ENCODE results near the gene DNAJC5G. TPM values are rescaled to one million over a fixed set of nuclear protein-coding genes. Genes with fewer than 3 reads are reported as not detected.
A peak's percentile ranks its signal among the peaks of the same experiment; 100 is the strongest.
"Not testable (repeated sequence)": the region's sequence is repeated elsewhere in the genome, so short reads cannot be mapped to it uniquely, and the experiment has no call there.

The DNAJC5G gene
- total RNA-seq, 1 experiment from 2014 or later: 2.4 TPM

GRCh38 chr2:27316655-27317412 lies 41.6 kb downstream of the DNAJC5G start:
- POLR2A ChIA-PET (ENCODE audit: low non-redundant PET): no interaction called here
- no peak for DNase-seq (ENCODE audit: low spot score)
- intact Hi-C loops (cut with micrococcal nuclease; ENCODE audit: unreplicated experiment): no loop called here
- CTCF ChIA-PET: no interaction called here
- Histone ChIP-seq H3K9me3 (ENCODE audit: low read depth, low read length, poor library complexity, severe bottlenecking) (no peaks in the 10 kb centered on the region), H3K27ac (ENCODE audit: low read depth, low read length, poor library complexity, severe bottlenecking) (no peak overlapping the region), H3K4me3 (ENCODE audit: low read depth, low read length, poor library complexity, severe bottlenecking) (no peak overlapping the region), H3K36me3 (ENCODE audit: insufficient read depth, low read length, poor library complexity, severe bottlenecking) (no peaks in the 10 kb centered on the region), H3K4me1 (ENCODE audit: insufficient read depth, low read length, poor library complexity, severe bottlenecking) (peaks cover 4% of the 10 kb centered on the region), H3K27me3 (replicated peaks; ENCODE audit: insufficient read depth, low read depth, low read length, poor library complexity) (no peaks in the 10 kb centered on the region)
- no peak for TF ChIP-seq EZH2 (IDR thresholded peaks at IDR 0.05; ENCODE audit: borderline replicate concordance, low read depth, low read length, poor library complexity, severe bottlenecking)
- TF ChIP-seq CTCF (conservative IDR thresholded peaks at IDR 0.05; ENCODE audit: low read depth, low read length): no peak
- BruUV-seq (replicated peaks): no TSS peak

GRCh38 chr2:27319839-27320238 lies 44.6 kb downstream of the DNAJC5G start:
- POLR2A ChIA-PET (ENCODE audit: low non-redundant PET); H3K36me3 ChIP-seq (ENCODE audit: insufficient read depth, low read length, poor library complexity, severe bottlenecking); H3K27ac ChIP-seq (ENCODE audit: low read depth, low read length, poor library complexity, severe bottlenecking); H3K9me3 ChIP-seq (ENCODE audit: low read depth, low read length, poor library complexity, severe bottlenecking); H3K4me3 ChIP-seq (ENCODE audit: low read depth, low read length, poor library complexity, severe bottlenecking); CTCF ChIA-PET; DNase-seq (ENCODE audit: low spot score); H3K4me1 ChIP-seq (ENCODE audit: insufficient read depth, low read length, poor library complexity, severe bottlenecking); intact Hi-C loops (cut with micrococcal nuclease; ENCODE audit: unreplicated experiment); H3K27me3 ChIP-seq (replicated peaks; ENCODE audit: insufficient read depth, low read depth, low read length, poor library complexity); BruUV-seq (replicated peaks): not testable (repeated sequence)

DNA sequence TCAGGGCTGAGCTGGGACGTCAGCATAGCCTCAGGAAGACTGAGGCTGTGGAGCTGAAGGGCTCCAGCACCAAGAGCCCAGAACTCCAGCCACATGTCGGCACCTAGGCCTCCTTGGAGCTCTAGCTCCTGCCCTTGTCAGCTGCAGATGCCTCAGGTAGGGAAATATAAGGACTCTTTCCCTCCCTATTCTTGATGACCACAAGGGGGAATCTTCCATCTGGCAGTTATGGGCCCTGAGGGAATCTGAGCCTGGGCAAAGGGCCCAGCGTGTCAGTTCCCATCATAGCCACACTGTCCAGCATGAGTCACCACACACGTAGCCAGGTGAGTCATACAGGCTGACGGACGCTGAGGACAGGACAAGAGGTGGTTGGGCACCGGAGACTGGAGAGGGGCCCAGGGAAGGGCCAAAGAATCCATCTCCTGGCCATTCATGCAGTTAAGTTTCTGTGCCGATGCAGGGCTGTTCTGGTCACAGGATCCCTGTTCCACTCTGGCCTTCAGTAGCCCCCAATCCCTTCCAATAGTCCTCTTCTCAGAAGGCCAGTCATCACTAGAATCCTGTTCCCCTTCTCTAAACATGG lies 45.8 kb downstream of the DNAJC5G start:
- H3K4me1 ChIP-seq (ENCODE audit: insufficient read depth, low read length, poor library complexity, severe bottlenecking): peaks cover 6% of the 10 kb centered on the region

More for the DNA sequence above, 45.8 kb downstream of the DNAJC5G start:
- Histone ChIP-seq H3K9me3 (ENCODE audit: low read depth, low read length, poor library complexity, severe bottlenecking) (no peaks in the 10 kb centered on the region), H3K27ac (ENCODE audit: low read depth, low read length, poor library complexity, severe bottlenecking) (no peak overlapping the region), H3K27me3 (replicated peaks; ENCODE audit: insufficient read depth, low read depth, low read length, poor library complexity) (no peaks in the 10 kb centered on the region), H3K4me3 (ENCODE audit: low read depth, low read length, poor library complexity, severe bottlenecking) (no peak overlapping the region), H3K36me3 (ENCODE audit: insufficient read depth, low read length, poor library complexity, severe bottlenecking) (peaks cover 3% of the 10 kb centered on the region)
- BruUV-seq (replicated peaks): no TSS peak
- CTCF ChIA-PET: interaction anchor here (0.5 kb wide), 1 partner anchor 240 kb away, joined by 6 read pairs; no protein-coding TSS in a partner anchor
- POLR2A ChIA-PET (ENCODE audit: low non-redundant PET): no interaction called here
- intact Hi-C loops (cut with micrococcal nuclease; ENCODE audit: unreplicated experiment): no loop called here
- DNase-seq (ENCODE audit: low spot score): peak; percentile 42
- no peak for TF ChIP-seq CTCF (conservative IDR thresholded peaks at IDR 0.05; ENCODE audit: low read depth, low read length)
- no peak for TF ChIP-seq EZH2 (IDR thresholded peaks at IDR 0.05; ENCODE audit: borderline replicate concordance, low read depth, low read length, poor library complexity, severe bottlenecking)

All from A673 (cell line).